HG02970 (cell line): ENCODE data around the gene ATP6V0C.
A peak's percentile ranks its signal among the peaks of the same experiment; 100 is the strongest.
"Not testable (repeated sequence)": the region's sequence is repeated elsewhere in the genome, so short reads cannot be mapped to it uniquely, and the experiment has no call there.

Experiments used
- ATAC-seq: cut with Tn5 transposase; IDR thresholded peaks from one replicate; pipeline ENCODE4 v1.9.1; 2021; ENCODE audit warnings: mild to moderate bottlenecking, moderate library complexity, moderate number of reproducible peaks; ENCODE audit not compliant: unreplicated experiment, low FRiP score

The ATP6V0C gene

GRCh38 chr16:2524339-2524938, 10.7 kb downstream of the ATP6V0C start:
- ATAC-seq, result no peak

GRCh38 chr16:2526135-2526534, 12.4 kb downstream of the ATP6V0C start:
- no peak for ATAC-seq

DNA sequence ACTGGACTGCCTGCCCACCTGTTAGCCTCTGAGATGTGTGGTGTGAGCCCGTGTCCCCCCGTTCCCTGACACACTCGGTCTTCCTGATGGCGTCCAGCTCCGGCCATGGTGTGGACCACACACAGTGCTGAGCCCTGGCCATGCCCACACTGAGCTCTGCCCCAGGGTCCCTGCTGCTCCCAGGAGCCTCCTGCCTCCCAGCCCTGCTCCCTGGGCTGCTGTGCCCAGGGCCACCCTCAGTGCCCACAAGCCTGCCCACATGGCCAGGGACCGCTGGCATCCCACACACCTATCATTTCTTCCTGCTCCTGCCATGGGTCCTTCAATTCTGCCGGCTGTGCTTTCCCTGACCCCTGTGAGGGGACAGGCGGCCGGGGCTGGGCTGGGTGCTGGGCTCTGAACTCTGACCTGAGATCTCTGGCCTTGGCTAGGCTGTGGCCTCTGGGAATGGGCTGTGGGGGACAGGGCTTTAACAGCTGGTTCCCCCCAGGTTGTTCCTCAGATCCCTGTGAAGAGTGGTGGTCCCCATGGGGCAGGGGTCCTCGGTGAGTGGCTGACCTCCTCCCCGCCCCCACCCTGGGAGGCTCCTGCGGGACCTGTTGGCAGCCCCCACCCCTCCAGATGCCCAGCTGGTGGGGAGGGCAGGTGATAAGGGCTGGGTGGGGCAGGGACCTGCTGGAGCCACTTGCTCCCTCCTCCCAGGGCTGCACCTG, 13.5 kb downstream of the ATP6V0C start:
- ATAC-seq, result no peak

DNA sequence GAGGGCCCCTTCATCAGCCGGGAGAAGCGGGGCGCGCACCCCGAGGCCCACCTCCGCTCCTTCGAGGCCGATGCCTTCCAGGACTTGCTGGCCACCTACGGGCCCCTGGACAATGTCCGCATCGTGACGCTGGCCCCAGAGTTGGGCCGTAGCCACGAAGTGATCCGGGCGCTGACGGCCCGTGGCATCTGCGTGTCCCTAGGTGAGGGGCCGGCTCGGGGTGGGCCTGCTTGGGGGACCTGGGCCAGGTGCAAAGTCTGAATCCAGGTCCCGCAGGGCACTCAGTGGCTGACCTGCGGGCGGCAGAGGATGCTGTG, 14.0 kb downstream of the ATP6V0C start:
- ATAC-seq, result no peak

GRCh38 chr16:2528161-2529060, 14.7 kb downstream of the ATP6V0C start:
- ATAC-seq, result no peak

GRCh38 chr16:2529061-2529931, 15.5 kb downstream of the ATP6V0C start:
- ATAC-seq, result no peak

DNA sequence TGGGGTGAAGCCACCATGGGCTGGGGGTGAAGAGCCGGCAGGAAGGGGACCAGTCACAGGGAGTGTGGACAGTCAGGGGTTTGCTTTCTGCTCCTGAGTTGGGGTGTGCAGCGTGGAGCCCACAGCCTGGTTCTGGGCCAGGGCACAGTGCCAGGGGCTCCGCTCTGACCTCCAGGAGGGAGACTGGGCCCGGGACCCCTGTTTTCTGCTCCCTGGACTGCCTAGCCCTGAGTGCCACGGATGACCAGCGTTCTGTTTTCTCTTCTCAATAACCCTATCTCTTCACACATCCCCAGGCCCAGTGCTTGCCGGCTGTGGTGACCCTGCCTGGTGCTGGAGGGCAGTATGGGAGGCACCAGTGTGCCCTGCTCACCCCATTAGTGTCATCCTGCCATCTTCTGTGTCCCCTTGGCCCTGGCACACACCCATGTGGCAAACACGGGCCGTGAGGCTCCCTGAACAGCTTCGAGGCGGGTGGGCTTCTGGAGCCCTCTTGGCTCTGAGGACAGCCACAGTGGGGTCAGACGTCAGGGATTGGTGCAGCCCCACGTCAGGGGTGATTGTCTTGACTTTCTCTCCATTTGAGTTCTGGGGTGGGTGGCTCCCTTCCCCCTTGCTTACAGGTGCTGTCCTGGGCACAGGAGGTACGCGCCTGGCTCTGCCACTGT, 16.3 kb downstream of the ATP6V0C start:
- no peak for ATAC-seq

DNA sequence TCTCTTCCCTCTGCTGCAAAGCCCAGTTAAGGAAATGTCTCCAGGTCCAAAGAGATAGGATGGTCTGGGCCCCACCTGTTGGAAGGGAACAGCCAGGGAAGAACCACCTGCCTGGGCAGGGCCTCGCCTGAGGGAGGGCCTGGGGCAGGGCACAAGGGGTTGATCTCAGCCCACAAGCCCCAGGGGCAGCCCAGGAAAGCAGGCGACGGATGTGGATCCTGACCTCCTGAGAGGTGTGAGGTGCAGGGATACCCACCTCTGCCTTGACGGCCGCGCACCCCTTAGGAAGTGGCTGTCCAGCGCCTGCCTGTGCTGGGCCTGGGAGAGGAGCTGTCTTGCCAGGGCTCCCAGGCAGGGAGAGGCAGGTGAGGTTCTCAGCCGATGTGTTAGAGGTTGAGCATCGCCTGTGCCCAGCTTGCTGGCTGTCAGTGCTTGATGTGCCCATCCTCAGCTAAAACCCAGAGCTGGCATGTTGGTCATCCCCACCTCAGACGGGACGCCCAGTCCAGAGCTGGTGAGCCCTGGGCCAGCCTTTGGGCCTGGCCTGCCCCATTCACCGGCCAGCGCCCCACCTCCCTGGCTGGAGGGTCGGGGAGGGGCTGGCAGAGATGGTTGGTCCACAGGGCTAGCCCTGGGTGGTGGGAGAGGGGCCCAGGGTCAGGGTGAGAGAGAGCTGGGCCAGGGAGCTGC, 17.0 kb downstream of the ATP6V0C start:
- ATAC-seq, result no peak

GRCh38 chr16:2531371-2531695, 17.6 kb downstream of the ATP6V0C start, which contains the start of gene CEMP1:
CEMP1 (minus strand) TSS chr16:2531408; CDS start chr16:2531073, 335 bp downstream.
- peak; percentile 5 for ATAC-seq

DNA sequence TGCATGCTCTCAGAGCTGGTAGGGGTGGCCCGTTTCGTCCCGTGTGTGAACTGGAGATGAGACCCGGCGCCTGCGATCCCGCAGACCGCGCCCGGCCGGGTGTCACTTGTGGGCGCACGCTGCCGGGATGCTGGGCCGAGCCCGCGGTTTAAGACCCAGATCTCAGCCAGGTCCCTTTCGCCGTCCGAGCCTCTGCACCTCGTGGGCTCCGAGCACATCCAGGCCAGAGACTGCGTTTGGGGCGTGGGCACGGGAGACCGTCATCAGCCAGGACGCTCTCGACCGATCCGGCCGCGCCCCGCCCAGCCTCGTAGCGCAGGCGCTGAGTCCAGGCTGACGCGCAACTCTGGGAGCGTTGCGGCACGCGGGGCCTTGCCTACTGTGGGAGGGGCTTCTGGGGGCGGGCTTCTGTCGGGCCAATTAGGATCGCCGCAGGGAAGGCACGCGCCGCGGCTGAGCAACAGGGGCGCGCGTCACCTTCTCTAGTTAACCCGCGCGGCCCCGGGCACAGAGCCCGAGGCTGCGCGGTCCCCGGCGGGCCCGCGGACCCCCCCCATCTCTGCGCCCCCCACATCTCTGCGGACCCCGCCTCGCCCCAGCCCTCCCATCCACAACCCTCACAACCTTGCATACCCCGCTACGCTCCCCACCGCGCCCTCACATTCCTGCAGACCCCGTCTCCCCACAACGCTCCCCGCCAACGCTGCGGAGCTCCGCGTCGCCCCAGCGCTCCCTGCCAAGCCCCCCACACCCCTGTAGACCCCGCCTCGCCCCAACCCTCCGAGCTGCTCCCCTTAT, 18.1 kb downstream of the ATP6V0C start:
- ATAC-seq, result peak; percentile 80

GRCh38 chr16:2532494-2533141, 18.9 kb downstream of the ATP6V0C start:
- no peak for ATAC-seq

- not testable (repeated sequence) for ATAC-seq
Observed at GRCh38 chr16:2533142-2533755, 19.5 kb downstream of the ATP6V0C start.

DNA sequence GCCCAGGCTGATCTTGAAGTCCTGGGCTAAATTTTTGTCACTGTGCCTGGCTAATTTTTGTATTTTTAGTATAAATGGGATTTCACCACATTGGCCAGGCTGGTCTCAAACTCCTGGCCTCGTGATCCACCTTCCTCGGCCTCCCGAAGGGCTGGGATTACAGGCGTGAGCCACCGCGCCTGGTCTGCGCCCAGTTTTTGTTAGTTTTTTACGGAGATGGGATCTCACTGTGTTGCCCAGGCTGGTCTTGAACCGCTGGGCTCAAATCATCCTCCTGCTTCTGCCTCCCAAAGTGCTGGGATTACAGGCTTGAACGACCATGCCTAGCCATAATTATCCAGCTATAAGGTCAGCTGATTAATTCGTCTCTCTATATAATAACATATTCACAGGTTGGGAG, 20.2 kb downstream of the ATP6V0C start:
- ATAC-seq, result no peak

- not testable (repeated sequence) for ATAC-seq
Observed at GRCh38 chr16:2534335-2534734, 20.6 kb downstream of the ATP6V0C start.

DNA sequence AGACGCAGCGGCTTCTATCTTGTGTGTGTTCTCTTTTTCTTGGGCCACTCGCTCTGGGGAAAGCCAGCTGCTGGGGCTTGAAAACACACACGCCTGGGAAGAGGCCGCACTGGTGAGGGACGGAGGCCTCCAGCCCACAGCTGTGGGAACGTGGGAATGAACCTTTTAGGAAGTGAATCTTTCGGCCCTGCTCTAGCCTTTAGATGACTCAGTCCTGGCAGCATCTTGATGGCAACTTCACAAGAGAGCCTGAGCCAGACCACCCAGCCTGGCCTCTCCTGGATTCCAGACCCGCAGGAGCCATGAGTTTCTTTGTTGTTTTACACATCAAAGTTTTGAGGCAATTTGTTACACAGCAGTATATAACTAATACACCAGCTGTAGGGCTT, 21.9 kb downstream of the ATP6V0C start:
- no peak for ATAC-seq

DNA sequence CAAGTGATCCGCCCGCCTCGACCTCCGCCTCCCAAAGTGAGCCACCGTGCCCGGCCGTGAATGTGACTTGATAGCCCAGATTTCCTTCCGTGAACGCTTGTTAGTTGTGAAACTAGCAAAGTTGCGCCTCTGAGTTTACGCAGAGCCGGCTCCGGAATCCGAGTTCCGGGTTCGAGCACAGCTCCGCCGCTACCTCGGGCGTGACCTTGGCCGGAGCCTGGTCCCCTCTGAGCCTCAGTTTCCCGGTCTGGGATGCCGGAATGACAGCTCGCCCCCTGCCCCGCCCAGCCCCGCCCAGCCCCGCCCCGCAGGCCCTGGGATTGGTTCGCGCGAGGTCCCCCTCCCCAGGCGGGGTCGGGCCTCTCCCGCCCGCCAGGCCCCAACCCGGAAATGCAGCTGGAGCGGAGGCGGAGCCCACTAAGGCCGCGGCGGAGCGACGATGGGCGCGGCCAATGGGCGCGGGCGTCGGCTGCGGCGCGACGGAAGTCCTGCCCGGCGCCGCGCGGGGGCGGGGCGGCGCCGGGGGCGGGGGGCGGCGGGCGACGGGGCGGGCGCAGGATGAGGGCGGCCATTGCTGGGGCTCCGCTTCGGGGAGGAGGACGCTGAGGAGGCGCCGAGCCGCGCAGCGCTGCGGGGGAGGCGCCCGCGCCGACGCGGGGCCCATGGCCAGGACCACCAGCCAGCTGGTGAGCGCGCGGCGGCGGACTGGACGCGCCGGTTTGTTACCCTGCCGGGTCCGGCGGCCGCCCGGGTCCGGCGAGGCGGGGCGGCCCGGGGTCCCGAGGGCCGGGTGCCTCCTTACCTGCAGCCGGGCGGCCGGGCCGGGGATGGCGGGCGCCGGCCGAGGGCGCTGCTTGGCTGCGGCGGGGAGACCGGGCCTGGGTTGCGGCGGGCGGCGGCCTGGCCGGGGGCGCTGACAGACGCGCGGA, 24.0 kb downstream of the ATP6V0C start, which contains the start of gene PDPK1:
PDPK1 (plus strand) TSS at position 571 of the 929 bp plus-strand sequence; CDS start at position 663, 92 bp downstream.
- ATAC-seq, result peak; percentile 85
